Measurements from ENCODE around the gene CLN6.
"Not testable (repeated sequence)": the region's sequence is repeated elsewhere in the genome, so short reads cannot be mapped to it uniquely, and the experiment has no call there.

The CLN6 gene

DNA sequence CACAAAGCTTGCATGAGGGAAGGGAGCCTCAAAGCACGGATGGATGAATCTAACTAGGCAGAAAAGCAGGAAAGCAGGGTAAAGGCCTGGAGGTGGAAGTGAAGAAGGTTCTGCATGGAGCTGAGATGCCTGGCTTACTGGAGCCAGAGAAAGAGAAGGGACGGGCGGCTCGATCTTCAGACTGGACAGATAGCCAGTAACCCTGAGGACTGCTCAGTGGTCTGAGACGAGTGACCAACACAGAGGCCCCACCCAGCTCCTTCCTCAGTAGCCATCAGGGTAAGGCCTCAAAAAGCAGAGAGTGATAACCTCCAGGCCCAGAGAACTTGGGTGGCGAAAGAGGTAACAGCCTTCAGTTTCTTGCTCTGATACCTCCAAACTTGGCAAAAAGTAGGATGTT is 6.4 kb downstream of the CLN6 start:
- no peak for DNase-seq (ENCODE audit: low read depth)

DNA sequence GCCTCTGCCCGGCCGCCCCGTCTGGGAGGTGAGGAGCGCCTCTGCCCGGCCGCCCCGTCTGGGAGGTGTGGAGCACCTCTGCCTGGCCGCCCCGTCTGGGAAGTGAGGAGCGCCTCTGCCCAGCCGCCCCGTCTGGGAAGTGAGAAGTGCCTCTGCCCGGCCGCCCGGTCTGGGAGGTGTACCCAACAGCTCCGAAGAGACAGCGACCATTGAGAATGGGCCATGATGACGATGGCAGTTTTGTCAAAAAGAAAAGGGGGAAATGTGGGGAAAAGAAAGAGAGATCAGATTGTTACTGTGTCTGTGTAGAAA is 7.1 kb downstream of the CLN6 start:
- DNase-seq (ENCODE audit: low read depth): not testable (repeated sequence)

DNA sequence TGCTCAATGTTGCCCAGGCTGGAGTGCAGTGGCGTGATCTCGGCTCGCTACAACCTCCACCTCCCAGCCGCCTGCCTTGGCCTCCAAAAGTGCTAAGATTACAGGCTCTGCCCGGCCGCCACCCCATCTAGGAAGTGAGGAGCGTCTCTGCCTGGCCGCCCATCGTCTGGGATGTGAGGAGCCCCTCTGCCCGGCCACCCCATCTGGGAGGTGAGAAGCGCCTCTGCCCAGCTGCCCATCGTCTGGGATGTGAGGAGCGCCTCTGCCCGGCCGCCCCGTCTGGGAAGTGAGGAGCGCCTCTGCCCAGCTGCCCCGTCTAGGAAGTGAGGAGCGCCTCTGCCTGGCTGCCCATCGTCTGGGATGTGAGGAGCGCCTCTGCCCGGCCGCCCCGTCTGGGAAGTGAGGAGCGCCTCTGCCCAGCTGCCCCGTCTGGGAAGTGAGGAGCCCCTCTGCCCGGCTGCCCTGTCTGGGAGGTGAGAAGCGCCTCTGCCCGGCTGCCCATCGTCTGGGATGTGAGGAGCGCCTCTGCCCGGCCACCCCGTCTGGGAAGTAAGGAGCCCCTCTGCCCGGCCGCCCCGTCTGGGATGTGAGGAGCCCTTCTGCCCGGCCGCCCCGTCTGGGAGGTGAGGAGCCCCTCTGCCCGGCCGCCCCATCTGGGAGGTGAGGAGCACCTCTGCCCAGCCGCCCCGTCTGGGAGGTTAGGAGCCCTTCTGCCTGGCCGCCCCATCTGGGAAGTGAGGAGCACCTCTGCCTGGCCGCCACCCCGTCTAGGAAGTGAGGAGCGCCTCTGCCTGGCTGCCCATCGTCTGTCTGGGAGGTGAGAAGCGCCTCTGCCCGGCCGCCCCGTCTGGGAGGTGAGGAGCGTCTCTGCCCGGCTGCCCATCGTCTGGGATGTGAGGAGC is 7.7 kb downstream of the CLN6 start:
- DNase-seq (ENCODE audit: low read depth): not testable (repeated sequence)

DNA sequence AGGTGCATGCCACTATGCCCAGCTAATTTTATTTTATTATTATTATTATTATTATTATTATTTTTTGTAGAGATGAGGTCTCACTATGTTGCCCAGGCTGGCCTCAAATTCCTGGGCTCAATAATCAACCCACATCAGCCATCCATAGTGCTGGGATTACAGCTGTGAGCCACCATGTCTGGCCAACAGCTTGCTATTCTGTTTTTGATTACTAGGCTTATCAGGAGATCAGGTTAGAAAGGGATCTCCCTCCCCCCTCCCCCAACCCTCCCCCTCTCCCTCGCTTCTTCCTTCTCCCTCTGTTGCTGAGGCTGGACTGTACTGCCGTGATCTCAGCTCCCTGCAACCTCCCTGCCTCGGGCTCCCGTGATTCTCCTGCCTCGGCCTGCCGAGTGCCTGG is 8.6 kb downstream of the CLN6 start:
- DNase-seq (ENCODE audit: low read depth): no peak

DNA sequence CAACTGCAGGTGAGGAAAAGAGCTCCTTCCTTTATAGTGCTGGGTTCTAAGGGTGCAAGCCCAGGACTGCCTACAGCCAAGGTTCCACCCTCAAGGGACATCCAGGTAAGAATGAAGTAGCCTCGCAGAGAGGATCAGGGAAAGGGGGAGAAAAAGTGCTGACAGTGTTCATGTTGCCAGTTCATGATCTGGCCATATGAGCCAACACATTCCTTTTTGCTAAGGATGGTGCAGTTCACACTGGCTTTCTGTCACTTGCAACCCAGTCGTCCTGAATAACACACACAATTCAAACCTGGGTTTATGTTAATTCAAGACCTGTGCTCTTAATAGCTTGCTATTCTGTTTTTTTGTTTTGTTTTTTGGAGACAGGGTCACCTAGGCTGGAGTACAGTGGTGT is 9.0 kb downstream of the CLN6 start:
- DNase-seq (ENCODE audit: low read depth): no peak

DNA sequence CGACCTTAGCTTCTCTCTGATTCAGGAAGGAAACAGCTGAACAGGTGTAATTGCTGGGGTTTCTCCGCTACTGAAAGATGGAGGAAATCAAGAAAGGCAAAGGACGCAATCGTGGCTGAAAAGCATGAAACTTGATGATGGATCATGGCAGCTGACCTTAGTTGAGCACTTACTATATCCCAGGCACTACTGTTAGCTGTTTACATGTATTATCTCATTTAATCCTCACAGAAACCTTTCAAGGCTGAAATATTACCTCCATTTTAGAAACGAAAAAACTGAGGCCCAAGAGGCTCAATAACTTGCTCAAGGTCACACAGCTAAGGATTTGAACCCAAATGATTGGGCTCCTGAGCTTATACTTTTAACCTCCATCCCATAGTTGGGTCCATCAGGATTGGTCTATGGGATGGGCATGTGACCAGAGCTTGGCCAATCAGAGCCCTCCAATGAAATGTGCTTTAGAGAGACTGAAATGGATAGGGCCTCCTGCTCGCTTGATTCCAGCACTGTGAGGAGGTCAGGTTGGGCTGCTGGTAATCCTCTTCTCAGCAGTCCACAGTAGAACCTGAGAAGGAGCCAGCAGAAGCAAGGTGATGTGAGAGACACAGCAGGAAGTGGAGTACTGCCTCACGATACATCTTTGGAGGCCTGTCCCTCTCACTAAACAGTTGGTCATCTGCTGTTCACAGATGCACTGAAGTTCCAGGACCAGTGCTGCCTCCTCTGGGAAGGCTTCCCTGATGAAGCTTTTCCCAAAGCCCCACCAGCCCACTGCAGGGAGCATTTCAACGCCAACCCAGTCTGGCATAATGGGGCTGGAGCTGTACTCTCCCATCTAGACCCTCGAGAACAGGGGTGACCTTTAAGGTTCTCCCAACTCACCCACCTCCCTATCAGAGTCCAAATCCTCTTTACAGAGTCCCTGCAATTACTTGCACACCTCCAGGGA is 10.4 kb downstream of the CLN6 start:
- no peak for DNase-seq (ENCODE audit: low read depth)

DNA sequence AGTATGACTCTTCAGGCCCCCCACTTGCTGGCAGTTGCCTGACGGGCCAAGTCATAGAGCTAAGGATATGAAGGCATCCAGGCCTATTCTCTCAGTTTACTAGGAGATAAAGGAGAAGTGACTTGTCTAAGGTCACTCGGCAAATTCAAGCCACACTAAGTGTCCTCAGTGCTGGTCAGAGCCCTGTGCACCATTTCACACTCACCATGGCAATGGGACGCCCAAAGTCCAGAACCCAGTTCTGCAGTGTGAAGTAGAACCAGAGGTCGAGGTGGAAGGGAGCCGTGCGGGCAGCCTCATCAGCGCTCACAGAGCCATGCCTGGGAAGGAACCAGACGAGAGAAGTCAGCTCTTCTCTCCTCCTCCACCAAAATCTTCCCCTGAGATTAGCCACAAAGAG is 11.2 kb downstream of the CLN6 start:
- no peak for DNase-seq (ENCODE audit: low read depth)

DNA sequence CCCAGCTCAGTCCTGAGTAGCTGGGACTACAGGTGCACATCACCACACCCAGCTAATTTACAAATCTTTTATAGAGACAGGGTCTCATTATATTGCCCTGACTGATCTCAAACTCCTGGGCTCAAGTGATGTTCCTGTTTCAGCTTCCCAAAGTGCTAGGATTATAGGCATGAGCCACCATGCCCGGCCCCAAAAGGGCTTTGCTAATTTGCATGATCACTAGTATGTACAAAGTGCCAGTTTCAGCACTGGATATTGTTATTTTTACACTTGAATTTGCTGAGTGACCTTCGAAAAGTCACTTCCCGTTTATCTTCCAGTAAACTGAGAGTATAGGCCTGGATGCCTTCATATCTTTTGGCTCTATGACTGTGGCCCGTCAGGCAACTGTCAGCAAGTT is 12.2 kb downstream of the CLN6 start:
- DNase-seq (ENCODE audit: low read depth): no peak

DNA sequence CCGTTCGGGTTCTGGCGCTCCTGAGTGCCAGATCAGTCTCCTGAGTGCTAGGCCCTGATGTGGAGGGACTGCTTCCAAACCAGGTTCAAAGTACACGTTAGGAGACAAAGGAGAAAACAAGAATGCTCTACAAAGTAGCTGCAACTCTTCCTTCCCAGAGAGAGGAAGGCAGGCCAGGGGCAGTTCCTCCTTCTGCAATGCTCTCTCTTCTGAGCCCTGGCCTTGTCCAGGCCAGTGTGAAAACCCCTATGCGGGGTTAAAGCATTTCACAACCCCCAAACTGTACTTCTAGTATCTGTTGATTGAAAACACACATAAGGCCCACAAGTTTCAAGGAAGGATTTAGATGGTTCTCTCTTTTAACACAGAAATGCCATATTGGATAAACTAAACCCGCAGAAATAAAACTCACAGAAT is 14.7 kb downstream of the CLN6 start:
- DNase-seq (ENCODE audit: low read depth): no peak

DNA sequence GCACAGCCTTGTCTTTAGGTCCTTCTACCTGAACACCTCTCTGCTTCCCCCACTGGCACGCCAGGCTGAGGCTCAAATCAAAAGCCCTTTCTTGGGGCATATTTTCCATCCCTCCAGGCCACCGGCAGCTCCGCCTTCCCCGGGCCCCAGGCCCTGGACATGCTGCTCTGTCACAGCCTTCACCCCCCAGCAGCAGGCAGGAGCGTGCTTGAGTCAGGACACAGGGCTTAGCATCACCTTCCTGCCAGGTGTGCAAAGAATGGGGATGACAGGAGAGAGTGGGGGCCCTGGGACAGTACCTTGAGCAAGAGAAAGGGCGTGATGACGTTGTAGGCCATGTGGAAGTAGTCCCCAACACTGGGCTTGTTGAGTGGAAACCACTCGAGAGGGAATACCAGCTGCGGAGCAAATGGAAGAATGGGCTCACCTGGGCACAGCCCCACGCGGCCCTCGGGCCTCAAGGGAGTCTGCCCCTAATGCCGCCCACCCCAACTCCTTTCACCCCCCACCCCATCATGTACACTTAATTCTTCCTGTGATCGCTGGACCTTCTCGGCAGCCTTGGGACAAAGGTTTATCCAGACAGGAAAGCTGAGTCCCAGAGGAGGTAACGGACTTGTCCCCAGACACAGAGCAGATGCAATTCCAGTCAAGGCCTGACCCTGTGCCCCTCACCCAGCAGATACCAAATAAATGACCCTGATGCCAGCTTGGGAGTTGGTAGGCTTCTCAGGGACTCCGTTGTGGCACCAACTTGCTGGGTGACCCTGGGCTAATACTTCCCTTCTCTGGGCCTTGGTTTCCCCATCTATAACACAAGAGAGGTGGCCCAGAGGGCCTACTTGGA is 15.3 kb downstream of the CLN6 start:
- DNase-seq (ENCODE audit: low read depth): no peak

DNA sequence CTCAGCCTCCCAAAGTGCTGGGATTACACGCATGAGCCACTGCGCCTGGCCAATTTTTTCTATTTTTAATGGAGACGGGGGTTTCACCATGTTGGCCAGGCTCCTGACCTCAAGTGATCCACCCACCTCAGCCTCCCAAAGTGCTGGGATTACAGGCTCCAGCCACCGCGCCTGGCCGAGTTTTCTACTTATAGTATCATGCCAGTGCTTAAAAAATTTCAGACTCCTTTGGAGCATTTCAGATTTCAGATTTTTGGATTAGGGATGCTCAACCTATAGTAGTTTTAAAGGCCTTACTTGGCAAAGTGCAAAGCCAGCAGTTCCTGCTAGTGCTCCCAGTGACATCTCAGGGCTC is 16.1 kb downstream of the CLN6 start:
- DNase-seq (ENCODE audit: low read depth): not testable (repeated sequence)

DNA sequence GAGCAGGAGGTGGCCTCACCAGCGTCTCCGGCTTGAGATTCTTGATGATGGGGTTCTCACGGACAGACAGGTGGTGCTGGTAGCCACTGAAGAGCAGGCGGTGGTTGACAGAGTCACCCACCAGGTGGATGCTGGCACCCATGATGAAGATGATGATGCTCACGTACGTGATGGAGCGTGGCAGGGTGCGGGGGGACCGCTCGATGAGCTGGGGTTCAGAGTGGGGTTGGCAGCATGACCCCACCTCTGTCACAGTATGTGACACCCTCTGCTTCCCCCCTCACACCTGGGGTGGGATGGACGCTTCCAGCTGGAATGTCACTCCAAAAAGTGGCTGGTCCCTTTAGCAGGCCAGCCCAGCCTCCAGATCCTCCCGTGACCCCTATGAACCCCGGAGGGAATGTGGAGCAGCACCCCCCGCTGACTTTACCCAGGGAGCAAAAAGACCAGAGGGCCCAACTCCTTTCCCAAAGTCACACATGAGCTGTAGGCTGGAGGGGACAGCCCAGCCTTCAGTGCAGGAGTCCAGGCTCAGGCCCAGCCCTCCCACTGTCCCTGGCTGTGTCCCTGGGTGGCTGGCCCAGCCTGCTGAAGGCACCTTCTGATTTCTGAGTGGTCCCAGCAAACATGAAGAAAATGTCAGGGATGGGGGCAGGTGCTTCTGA is 17.7 kb downstream of the CLN6 start:
- DNase-seq (ENCODE audit: low read depth): no peak

DNA sequence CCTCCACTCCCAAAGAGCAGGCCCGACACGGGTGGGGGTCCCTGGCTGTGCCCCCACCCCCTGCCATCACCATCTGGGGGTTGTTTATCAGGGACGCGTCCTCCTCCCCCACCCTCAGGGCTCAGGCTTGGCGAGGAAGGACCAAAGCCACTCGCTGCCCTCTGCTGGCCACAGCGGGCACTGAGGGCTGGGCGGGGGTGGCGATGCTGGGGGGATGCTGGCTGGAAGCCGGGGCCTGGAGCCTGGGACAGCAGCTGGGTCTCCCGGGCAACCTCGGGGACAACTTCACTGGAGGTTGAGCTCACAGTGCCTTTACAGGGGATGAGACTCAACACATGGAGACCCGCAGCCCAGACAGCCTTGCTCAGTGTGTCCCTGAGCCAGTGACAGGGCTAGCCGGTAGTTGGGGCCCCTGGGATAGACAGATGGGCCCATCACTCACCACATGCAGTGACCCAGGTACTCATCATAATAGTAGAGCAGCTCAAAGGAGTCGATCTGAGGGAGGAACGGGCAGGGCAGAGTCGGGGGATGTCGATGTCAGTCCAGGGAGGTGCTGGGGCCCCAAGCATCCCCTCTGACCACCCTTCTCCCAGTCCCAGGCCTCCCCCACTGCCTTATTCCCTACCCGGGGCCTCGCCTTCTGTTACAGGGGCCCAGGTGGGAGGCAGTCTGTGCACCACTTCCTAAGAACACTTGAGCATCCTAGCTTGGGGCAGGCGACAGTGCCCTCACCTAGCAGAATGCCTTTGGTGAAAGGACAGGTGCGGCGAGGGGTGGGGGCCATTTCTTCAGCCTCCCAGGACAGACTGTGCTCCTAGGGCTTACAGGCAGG is 18.5 kb downstream of the CLN6 start:
- peak; percentile 24 for DNase-seq (ENCODE audit: low read depth)

DNA sequence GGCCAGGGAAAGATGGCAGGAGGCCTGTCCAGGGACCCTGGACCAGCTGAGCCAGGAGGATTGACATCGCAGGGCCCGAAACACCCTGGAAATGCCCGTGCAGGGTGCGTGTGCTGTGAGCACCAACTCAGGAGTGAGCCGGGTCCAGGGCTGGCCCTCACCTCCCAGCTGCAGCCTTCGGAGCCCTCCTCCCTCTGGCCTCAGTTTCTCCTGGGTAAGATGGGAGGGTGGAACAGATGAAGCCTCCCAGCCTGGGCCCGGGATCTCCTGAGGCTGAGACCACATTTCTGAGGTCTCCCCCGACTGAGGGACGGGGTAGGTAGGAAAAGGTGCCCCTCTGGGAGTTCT is 19.1 kb downstream of the CLN6 start:
- no peak for DNase-seq (ENCODE audit: low read depth)

DNA sequence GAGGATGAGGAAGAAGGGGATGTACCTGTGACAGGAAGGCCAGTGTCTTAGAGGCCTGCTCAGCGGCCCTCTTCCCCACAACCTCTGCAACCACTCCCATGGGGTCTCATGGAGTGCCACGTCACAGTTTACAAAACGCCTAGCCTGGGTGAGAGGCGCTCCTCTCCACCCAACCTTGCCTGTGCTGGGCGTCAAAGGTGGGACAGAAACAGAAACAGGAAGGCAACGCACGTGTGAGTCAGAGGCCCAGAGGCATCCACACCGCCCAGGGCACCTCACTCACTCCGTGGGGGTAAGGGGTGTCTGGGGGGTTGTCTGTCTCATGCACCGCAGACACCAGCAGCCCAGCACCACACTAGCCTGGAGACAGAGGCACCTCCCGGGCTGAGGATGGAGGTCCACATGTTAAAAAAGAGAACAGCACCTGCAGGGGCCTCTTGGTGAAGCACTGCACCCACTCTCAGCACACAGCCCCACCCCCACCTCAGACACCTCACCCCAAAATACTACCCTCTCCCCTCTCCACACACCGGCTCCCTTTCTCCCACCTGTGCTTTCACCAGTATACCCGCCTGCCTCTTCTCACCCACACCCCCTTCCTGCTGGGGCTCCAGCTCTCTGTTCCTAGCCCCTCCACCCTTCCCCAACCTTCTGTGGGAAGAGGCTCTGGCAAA is 19.7 kb downstream of the CLN6 start:
- no peak for DNase-seq (ENCODE audit: low read depth)

DNA sequence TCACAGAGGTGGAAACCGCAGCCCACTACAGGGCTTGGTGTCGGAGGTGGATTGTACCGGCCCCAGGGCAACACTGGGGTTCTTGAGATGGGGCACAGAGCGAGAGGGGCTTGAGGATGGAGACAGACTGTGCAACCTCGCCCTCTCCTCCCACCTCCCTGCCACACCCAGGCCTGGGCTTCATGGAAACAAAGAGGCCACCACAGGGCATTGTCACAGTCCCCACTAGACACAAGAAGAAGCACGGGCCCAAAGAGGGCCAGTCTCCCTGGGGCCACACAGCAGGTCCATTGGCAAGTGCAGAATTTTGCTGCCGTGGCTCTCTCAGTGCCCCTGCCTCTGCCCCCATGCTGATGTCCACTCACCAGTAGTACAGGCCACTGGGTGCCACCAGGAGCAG is 20.3 kb downstream of the CLN6 start:
- DNase-seq (ENCODE audit: low read depth): no peak

DNA sequence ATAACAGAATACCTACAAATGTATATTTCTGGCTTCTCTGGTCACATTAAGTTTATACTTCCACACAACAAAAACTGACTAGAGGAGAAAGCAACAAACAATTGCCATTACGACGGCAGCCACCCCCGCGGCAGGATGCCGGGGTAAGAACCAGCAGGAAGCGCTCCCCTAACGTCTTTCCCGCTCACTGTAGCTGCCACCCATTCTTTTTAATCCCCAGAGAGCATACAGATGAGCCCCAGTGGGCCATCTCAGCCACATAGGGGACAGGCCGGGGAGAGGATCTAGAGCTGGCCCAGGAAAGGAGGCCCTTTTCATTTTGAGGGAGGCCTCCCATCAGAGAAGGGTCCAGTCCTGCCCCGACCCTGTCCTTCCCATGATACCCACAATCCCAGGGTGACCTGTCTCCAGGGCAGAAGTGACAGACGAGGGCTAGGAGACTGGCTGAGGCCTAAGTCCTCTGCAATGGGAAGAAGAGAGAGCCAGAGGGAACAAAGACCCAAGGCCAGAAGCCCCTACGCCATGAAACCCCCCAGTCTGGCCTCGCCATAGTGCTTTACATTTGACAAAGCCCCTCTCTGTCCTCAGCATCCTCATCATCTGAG is 20.8 kb downstream of the CLN6 start:
- no peak for DNase-seq (ENCODE audit: low read depth)

DNA sequence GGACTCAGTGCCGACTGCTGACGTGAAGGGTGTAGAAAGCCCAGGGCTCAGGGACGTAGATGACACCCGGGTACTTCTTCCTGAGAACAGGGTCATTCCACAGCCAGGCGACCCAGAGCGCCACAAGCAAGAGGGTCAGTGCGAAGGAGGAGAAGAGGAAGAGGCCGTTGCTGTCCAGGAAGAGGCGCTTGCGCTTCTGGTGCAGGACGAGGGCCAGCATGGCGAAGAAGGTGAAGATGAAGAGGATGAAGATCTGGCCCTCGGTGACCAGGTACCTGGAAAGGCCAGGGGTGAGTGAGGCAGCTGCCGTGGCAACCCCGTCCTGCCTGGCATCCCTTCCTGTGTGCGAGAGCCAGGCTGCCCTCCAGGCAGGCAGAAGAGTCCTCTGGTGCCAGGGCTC is 21.4 kb downstream of the CLN6 start:
- no peak for DNase-seq (ENCODE audit: low read depth)

DNA sequence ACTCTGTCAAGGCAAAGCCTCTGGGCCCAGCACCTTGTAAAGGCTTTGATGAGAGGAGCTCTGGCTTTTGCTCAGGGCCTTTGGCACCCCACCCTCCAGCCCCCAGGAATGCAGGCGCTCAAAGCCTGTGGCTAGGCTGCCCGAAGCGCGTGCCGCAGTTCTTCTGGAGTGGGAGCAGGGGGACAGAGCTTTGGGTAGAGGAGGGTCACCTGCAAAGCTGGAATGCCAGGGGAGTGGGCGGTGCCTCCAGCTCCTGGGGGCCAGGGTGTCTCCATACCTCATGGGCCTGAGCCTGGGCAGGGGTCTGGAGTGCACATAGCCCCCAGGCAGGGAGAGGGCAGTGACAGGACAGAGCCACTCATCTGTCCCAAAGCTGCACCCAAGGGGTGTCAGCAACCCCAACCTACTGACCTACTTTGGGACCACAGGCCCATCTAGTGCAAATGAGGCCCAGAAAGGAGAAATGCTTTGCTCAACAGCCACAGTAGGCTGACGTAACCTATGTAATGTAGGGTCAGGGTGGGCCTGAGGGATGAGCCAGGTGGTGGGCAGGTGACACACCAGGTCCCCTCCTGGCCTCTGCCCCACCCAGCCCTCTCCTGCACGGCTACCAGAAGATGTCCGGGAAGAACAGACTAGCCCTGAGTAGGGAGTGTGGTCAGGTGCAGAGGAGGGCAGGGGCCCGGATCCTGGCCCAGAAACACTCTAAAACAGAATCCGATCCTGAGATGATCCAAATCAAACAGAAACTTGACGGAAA is 22.2 kb downstream of the CLN6 start:
- no peak for DNase-seq (ENCODE audit: low read depth)

All from activated gamma-delta T cell treated with anti-CD3 and anti-CD28 coated beads, Interleukin-2, amount 50 U/mL, for 16 hours (primary cell).